NOMO-1 treated with dmso at 0.1 percent for 144 hours (cell line): ENCODE measurements around the gene CGREF1.

Experiments
- DNase-seq: peaks from one replicate; lab custom pipeline; 2025; ENCODE audit not compliant: unreplicated experiment; lab: John Stamatoyannopoulos, UW

Gene CGREF1

DNA sequence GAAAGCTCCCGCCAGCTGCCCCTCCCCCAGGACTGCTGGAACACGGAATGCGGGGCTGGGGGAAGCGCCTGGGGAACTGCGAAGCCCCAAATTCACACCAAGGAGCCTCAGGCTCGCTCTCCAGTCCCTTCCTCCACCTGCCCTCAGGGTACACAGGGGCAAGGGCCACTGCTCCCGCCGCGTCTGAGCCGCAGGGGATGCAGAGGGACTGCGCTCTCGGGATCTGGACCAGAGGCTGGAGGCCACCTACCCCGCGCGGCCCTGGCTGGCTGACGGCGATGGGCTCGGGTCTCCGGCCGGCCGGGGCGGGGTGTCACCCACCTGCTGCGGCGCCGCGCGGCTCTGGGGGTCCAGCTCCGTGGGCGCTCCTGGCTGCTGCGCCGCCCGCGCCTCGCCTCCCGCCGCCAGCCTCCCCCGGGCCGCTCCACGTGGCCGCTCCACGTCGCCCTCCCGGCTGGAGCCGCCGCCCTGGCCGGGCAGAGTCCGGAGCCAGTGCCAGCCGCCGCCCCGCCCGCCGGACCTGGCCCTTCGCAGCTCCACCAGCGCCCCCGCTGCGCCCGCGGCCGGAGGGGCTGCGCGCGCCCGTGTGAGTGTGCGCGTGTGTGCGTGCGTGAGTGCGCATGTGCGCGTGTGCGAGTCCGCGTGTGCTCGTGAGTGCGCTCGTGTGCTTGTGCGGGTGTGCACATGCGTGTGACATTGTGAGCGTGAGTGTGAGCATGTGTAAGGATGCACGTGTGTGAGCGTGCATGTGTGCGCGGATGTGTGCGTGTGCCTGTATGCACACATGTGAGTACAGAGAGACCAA, at the start of gene CGREF1:
CGREF1 (minus strand) TSS at position 604 of the 805 bp plus-strand sequence. CDS start 14,762 bp downstream, outside the sequence.
- DNase-seq, result no peak

GRCh38 chr2:27164960-27165763, 46.2 kb upstream of the CGREF1 start:
- DNase-seq, result no peak

DNA sequence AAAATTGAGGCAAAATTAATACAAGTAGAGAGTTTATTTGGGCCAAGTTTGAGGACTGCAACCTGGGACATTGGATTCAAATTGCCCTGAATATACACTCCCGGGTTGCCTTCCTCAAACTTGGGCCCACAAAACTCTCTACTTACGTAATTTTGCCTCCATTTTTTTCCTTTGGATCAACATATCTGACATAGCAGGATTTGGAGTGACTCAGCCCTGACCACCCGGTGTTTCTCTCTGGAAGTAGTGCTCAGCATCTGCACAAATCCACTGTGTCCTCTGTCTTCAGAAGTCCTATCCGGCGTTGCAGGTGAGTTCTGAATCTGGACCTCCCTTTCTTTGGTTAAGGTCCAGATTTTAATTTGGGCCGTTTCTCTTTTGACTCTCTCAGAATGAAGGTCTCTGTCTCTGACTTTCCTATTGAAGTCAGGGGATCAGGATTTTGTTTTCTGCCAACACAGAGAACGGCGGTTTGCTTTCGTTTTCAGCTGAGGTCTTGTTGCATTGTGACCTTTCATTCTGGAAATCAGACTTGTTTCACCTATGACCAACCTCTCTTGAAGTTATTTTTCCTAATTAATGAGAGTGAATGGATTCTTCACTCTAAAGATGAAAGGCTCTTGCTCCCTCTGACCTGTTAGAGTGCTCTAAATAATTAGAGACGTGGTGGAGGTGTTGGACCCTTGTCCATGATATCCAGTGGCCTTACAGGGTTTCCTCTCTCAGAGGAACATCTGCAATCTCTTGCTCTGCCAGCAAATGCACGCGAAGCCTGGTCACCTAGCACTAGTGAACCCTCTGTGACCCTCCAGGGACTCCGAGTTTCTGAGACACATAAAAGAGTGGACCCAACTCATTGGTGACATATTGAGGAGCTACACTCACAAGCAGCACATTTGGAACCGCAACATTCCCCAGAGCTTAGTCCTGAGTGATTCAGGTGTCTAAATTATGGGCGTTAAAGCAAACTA, 43.5 kb upstream of the CGREF1 start:
- no peak for DNase-seq

GRCh38 chr2:27160191-27160590, 41.3 kb upstream of the CGREF1 start:
- no peak for DNase-seq

DNA sequence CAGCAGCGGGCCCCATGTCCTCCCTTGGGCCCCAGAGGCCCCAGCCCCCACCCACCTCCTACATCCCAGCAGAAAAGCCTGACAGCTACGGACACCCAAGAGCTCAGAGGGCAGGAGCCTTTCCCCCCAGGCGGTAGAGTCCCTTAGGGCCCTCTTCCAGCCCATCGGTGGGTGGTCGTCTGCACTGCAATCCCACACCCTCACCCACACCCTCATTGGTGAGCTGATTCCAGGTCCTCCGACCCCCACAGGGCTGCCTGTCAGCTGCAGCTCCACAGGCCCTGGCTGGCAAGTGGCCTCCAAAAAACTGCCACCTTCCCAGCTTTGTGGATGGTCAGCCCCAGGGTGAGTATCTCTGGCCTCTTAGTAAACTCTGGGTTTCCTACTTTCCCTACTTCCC, 40.3 kb upstream of the CGREF1 start:
- DNase-seq, result no peak

- DNase-seq, result no peak
Observed at GRCh38 chr2:27158468-27158867, 39.5 kb upstream of the CGREF1 start.

DNA sequence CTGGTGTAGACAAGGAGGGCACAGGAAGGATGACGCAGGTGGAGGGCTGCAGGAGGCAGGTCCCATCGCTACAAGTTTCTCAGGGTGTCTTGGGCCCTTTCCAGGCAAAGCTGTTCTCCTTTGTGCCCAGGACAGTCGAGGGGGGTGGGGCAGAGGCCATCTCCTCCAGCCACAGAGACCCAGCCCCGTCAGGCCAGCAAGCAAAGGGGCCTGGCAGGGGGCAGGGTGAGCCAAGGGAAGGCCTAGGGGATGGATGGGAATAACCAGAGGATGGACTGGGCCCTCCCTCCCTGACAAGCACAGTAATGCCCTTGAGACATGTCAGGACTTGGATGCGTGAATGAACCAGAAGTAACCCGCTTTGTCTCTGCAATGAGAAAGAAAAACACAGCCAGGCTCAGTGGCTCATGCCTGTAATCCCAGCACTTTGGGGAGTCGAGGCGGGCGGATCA, 36.2 kb upstream of the CGREF1 start:
- no peak for DNase-seq

GRCh38 chr2:27154488-27154887, 35.6 kb upstream of the CGREF1 start:
- DNase-seq, result no peak

GRCh38 chr2:27152796-27153464, 34.0 kb upstream of the CGREF1 start:
- DNase-seq, result no peak

DNA sequence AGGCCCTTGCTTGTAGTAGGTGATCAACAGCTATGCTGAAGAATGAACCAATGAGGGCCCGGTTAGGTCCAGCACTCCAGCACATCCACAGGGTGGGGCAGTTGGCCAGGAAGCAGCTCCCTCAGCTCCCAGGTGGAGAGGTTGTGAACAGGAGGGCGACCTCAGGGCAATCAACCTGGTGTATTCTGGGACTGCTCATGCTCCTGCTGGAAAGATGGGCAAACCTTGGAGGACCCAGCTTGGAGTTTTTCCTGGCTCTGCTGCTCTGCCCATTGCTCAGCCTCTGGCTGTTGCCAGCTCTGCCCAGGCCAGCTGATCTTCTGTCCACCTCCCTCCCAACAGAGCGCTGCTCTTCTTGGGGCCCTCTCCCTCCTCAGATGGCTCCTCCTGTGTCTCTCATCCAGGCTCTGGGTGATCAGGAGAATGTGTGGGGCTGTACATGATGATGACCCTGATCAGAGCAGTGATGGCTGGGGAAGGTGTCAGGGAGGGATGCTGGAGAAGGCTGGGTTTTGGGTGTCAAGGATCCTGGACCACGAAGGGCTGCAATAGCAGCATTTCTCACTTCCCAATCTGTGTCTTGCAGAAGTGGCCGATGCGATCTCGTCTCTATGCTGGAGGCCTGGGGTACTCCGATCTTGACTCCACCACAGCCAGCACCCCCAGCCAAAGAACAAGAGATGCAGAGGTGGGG, 33.3 kb upstream of the CGREF1 start:
- DNase-seq, result no peak

GRCh38 chr2:27150639-27151230, 31.8 kb upstream of the CGREF1 start:
- no peak for DNase-seq

GRCh38 chr2:27149570-27150405, 30.9 kb upstream of the CGREF1 start:
- no peak for DNase-seq

DNA sequence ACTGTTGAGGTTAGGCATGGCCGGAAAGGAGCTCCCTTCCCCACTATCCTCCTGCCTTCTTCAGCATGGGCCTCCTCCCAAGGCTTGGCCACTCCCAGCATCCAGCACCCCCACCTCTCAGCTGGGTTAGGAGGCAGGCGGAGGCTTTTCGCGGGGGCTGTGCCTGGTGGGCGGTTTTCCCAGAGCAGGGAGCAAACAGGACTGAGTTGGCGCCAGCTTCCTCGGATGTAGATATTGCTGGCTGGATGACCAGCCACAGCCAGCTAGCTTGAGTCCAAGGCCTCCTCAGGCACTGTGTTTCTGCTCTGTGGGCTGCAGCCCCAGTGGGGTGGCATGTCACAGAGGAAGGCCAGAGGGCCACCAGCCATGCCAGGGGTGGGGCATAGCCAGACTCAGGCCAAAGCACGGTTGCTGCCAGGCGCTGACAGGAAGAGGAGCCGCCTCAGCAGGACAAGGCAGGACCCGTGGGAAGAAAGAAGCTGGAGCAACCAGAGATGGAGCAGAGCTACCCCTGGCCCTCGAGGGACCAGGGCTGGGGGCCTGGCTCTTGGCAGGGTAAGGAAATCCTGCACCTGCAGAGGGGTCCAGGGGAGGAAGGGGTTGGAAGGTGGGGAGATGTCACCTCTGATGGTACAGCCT, 30.0 kb upstream of the CGREF1 start, which contains the start of gene TCF23:
TCF23 (plus strand) TSS at position 204 of the 639 bp plus-strand sequence; CDS start at position 334, 130 bp downstream.
- no peak for DNase-seq

- DNase-seq, result no peak
Observed at GRCh38 chr2:27147935-27148334, 29.0 kb upstream of the CGREF1 start.

GRCh38 chr2:27145682-27146081, 26.8 kb upstream of the CGREF1 start:
- no peak for DNase-seq

DNA sequence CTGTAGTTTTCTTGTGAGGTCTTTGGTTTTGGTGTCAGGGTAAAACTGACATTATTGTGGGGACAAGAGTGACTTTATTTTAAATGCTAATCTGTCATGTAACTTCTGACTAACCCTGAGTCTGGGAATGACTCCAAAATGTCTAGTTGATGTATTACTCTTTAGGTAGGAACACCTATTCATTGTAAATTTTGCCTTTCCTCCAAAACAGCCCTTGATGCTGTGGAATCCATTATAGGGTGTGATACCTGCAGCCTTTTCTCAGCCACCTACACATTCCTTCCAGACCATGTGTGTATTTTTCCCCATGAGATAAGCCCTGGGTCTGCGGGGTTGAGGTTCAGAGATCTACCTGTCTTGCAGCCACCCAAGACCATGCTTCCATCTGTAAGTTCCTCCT, 24.4 kb upstream of the CGREF1 start:
- no peak for DNase-seq

GRCh38 chr2:27139310-27139709, 20.4 kb upstream of the CGREF1 start, which contains the start of gene PRR30:
Gene PRR30, minus strand, starts transcription at chr2:27139410. Its CDS starts 1,081 bp downstream, at chr2:27138329.
- no peak for DNase-seq

DNA sequence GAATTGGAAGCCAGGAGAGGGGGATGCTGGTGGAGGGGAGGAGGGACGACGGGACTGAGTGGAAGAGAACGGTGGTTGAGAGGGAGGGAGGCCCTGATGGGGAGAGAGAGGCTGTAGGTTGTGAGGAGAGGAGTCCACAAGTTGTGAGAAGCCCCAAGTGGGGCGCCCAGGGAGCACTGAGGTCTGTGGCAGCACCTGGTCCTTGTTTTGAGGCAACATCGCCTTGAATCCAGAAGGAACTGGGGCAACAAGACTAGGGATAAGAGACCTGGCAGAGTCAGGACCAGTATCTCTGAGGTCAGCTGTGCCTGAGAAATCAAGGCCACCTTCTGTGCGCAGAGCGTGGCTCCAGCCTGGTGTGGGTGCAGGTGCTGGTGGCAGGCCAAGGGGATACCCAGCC, 19.2 kb upstream of the CGREF1 start:
- DNase-seq, result no peak
